Dedifferentiated amniotic fluid mesenchymal stem cell (primary cell): Measurements from ENCODE around the gene PTPRJ.

ENCODE experiments used
- DNase-seq: peaks from one replicate; pipeline ENCODE4 v3.0.0-alpha.2; 2016; ENCODE audit errors: extremely low spot score

PTPRJ gene

DNA sequence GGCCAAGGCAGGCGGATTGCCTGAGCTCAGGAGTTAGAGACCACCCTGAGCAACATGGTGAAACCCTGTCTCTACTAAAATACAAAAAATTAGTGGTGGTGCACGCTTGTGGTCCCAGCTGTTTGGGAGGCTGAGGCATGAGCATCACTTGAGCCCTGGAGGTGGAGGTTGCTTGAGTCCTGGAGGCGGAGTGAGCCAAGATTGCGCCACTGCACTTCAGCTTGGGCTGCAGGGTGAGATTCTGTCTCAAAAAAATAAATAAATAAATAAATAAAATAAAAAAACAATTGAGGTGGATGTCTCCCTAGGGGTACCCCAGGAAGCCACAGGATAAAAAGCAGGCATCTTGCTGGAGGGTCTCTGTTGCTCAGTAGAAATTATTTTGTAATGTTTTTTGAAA lies 14.1 kb downstream of the PTPRJ start:
- no peak for DNase-seq

DNA sequence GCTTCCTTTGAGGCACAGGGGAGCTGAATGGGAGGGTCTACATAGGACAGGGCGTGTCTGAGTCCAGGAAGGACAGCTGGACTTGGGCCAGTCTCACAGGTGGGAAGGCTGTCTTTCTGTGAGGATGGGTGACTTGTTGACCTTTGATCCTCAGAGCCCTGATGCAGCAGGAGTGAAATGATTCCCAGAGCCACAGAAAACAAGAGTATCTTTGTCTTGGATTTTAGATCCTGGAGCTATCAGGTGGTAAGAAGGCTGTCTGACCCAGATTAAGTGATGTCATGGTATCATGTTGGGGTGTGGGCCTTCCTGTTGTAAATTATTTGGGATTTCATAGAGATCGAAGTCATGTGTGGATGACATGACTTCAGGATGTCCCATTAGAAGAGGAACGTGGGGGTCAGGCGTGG lies 15.0 kb downstream of the PTPRJ start:
- DNase-seq, result no peak

- no peak for DNase-seq
Measured at GRCh38 chr11:47997063-47998053, 17.0 kb downstream of the PTPRJ start.

GRCh38 chr11:47998345-47998732 lies 18.0 kb downstream of the PTPRJ start:
- no peak for DNase-seq

DNA sequence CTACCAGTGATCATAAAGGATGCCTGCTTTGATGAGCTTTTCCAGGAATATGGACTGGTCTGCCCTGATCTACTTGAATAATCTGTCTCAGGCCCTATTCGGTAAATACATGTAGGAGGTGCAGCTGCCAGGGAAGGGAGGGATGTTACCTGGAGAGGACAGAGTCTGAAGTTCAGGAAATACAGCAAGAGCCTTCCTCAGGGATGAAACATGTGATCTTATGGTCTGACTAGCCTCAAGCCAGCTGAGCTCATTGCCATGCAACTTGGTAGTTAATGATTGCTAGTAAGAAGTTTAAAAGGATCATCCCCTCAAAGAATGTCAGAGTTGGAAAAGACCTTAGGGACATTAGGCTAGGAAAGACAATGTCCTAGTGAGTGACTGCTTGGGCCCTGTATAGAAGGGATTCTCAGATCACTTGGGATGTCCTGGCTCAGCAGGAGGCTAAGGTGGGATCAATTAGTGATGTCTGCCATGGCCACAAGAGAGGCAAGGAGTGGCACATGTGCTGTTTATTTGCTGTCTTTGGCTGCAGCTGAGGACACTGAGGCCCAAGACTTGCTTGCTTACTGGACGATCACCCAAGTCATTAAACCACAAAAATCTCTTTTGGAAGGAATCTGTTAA lies 18.5 kb downstream of the PTPRJ start:
- DNase-seq, result no peak

GRCh38 chr11:48000432-48000831 lies 20.1 kb downstream of the PTPRJ start:
- no peak for DNase-seq

DNA sequence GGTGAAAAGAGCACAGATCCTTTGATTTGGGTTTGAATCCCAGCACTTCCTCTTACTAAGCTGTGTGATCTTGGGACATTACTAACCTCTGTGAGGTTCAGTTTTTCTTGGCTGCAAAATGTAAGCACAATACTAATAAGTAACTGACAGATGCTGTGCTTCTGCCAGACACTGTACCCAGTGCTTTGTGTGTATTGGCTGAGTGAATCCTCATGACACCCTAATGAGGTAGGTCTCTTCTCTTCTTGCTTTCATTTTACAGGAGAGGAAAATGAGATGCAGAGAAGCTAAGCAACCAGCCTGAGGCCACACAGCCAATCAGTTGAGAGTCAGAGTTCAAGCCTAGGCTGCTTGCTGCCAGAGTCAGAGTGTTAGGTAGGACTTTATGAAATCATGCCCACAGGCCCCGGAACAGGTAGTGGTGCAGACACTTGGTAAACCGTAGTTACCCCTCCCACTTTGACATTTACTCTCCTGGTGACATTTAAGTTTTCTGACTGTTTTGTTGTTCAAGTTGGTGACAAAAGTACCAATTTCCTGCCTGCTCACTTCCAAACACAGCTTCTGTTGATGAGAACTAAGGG lies 21.2 kb downstream of the PTPRJ start:
- DNase-seq, result no peak

DNA sequence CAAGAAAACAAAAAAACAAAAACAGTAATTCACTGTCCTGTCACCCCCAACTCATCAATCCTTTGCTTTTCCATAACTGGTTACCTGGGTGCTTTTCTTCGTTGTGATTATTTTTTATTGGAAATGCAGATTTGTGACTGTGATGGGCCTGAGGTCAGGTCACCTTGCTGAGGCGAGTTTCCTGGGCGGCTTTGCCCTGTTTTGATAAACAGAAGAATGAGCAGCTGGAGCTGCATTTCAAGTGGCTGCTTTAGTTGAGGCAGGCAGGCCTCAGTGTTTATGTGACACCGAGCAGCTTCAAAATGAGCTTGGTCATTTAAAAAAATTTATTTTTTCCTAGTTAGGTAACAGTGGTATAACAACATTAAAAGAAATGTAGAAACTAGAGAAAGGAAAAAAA lies 22.2 kb downstream of the PTPRJ start:
- no peak for DNase-seq

GRCh38 chr11:48003926-48004325 lies 23.6 kb downstream of the PTPRJ start:
- DNase-seq, result no peak

DNA sequence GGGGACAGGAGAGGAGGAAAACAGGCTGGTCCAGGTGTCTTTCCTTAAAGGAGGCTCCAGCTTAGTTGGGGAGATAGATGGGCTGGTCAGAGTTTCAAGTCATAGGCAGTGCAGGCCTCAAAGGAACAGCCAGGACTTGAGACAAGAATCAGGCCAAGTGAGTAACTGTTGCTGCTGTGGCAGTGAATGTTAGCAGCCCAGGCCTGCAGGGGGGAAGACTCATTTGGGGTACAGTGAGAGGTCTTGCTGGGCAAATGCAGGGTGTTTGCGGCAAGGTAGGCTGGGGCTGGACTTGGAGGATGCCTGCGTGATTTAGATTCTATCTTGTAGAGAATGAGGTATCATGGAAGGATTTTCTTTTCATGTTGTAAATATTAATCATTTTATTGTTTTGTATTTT lies 24.1 kb downstream of the PTPRJ start:
- DNase-seq, result no peak

GRCh38 chr11:48005136-48005535 lies 24.8 kb downstream of the PTPRJ start:
- no peak for DNase-seq

- no peak for DNase-seq
Measured at GRCh38 chr11:48005831-48006270, 25.5 kb downstream of the PTPRJ start.

GRCh38 chr11:48006301-48006992 lies 26.1 kb downstream of the PTPRJ start:
- peak; percentile 41 for DNase-seq

DNA sequence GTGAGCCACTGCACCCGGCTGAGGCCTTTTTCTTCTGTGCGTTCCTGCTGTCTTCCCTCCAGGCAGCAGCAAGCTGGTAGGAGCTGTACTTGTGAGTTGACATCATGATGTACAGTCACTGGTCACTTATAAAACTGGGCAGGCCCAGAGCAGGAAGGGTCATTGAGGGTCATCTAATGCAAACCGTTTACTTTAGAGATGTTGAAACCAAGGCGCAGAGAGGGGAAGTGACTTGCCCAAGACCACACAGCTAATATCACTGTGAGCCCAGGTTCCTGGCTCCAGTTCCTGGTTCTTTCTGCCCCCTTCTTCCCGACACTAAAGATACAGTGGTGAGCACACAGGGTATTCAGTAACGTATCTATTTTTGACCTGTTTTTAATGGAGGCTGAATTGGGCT lies 27.3 kb downstream of the PTPRJ start:
- DNase-seq, result no peak

GRCh38 chr11:48008951-48009270 lies 28.6 kb downstream of the PTPRJ start:
- DNase-seq, result no peak

DNA sequence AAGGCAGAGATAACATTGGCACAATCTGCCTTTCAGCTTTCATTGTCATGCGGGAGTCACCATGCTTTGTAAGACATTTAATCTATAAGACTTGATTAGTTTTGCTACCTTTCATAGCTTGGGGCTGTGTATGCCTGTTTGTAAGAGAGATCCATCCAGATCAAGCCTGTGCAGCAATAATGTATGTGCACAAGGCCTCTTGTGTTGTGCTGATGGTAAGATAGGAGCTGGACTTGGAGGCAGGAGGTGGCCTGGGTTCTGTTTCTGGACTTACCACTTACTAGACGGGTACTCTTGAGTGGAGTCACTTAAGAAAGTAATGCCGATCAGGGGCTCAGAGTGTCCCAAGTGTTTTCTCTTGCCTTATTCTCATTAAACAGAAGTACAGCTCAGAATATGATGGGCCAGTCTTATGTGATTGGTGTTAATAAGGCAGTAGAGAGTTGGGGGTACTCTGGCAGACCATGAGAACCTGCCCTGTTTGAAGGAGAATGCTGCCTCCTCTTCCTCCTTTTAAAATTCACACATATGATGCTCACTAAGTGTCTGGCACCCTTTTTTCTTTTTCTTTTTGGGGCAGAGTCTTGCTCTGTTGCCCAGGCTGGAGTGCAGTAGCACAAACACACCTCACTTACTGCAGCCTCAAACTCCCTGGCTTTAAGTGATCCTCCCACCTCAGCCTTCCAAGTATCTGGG lies 30.9 kb downstream of the PTPRJ start:
- no peak for DNase-seq

DNA sequence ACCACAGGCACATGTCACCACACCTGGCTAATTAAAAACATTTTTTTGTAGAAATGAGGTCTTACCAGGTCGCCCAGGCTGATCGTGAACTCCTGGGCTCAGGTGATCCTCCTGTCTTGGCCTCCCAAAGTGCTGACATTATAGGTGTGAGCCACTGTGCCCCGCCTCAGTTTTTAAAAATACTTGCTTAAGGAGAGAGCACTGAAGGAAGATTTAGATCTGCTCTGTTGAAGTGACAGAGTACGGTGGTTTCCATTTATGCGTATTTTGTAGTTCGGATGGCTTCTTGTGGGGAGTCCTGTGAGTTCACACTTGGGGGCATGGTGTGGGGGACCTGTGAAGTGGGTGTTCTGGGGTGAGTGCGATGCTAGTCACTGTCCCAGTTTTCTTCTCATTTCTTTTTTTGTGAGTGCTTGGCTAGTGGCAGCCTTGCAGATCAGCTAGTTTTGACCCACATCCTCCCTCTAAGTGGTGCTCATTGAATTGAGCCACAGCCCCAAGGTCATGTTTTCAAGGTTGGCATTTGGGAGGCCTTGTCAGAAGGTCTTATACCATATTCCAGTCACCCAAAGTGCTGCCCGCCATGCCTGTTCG lies 31.5 kb downstream of the PTPRJ start:
- DNase-seq, result no peak

DNA sequence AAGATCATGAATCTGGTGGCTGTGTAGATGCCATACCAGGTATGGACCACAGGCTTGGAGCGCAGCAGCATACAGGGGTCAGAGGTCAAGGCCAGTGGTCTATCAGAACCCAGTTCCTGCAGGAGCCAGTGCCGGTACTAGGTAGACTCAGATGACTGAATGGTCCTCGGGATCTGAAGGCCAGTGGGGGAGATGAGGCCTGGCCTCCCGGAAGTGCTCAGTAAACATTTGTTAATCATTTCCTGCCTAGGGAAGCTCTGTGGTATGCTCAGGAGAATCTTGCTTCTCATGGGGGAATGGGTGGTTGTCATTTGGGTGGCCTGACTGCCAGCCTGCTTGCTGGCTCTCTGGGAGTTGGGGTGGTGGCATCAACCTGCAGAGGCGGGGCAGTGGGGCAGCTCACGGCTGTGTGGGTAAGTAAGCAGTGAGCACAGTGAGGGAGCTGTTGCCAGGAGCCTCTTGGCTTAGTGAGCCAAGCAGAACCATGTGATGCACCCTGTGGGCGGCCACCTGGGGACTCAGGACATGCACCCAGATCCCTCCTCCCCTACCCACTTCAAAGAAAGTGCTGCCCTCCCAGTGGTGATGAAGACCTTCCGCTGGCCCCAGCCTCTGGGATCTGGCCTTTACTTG lies 33.0 kb downstream of the PTPRJ start:
- no peak for DNase-seq

- no peak for DNase-seq
Measured at GRCh38 chr11:48014917-48015316, 34.6 kb downstream of the PTPRJ start.

DNA sequence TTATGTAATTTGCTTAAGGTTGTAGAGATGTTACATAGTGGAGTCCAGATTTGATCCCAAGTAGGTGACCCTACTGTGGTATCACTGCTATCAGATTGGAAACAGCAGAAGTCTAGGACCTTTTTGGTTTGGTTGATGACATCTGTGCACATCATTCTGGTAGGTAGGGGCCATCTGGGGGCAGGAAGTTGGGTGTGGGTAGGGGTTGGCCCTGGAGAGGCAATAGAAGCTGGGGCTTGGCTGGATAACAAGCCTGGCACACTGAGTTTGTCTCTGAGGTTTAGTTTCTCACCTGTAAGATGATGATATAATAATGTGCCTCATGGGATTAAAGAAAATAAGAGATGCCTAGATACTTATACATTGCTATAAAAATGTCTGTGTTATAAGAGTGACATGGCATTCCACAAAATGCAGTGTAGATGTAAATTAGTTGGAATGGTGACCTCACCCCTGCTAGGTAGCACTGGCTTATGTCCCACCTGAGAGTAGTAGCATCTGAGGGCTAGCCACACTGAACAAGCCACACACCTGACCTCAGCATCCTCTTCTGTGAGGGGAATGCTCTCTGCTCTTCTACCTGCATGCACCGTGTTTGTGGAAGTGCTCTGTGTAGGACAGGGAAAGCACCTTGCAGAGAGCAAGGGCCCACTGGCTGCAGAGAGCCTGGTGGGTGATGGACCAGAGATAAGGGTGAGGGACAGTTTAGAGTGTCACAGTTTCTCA lies 36.9 kb downstream of the PTPRJ start:
- no peak for DNase-seq
